Activated naive CD8-positive, alpha-beta T cell treated with anti-CD3 and anti-CD28 coated beads for 36 hours (primary cell): ENCODE measurements around the gene STIM2. TPM values are rescaled to one million over a fixed set of nuclear protein-coding genes. Genes with fewer than 3 reads are reported as not detected.

Experiments used
- DNase-seq: peaks from one replicate; pipeline ENCODE4 v3.0.0; 2021
- H3K27ac Mint-ChIP-seq: one replicate; pipeline ENCODE4 v1.8.0; 2022; ENCODE audit warnings: mild to moderate bottlenecking, moderate library complexity, mixed read lengths
- H3K27me3 Mint-ChIP-seq: one replicate; pipeline ENCODE4 v1.8.0; 2022; ENCODE audit warnings: mild to moderate bottlenecking, mixed read lengths
- H3K36me3 Mint-ChIP-seq: one replicate; pipeline ENCODE4 v1.8.0; 2021; ENCODE audit warnings: mild to moderate bottlenecking, mixed read lengths
- H3K4me1 Mint-ChIP-seq: one replicate; pipeline ENCODE4 v1.8.0; 2021; ENCODE audit warnings: mixed read lengths
- H3K4me3 Mint-ChIP-seq: one replicate; pipeline ENCODE4 v1.8.0; 2022; ENCODE audit warnings: mild to moderate bottlenecking, moderate library complexity, mixed read lengths
- H3K9me3 Mint-ChIP-seq: one replicate; pipeline ENCODE4 v1.8.0; 2022; ENCODE audit warnings: mixed read lengths
- total RNA-seq, 2 experiments: library from RNA; stranded (reverse); gene quantifications; one replicate each; pipeline ENCODE4 v1.2.3, GENCODE V29; 2021

The STIM2 gene
- total RNA-seq, 2 experiments from 2014 or later = 41.8 to 45.1 TPM

- Mint-ChIP-seq H3K9me3 (peaks cover 4% of the 10 kb centered on the region), H3K27ac (no peak overlapping the region), H3K27me3 (no peaks in the 10 kb centered on the region), H3K4me1 (peaks cover 73% of the 10 kb centered on the region), H3K4me3 (no peak overlapping the region), H3K36me3 (peaks cover 26% of the 10 kb centered on the region)
- DNase-seq = no peak
These were observed 11.0 kb downstream of the STIM2 start for GRCh38 chr4:26871611-26872010.

DNA sequence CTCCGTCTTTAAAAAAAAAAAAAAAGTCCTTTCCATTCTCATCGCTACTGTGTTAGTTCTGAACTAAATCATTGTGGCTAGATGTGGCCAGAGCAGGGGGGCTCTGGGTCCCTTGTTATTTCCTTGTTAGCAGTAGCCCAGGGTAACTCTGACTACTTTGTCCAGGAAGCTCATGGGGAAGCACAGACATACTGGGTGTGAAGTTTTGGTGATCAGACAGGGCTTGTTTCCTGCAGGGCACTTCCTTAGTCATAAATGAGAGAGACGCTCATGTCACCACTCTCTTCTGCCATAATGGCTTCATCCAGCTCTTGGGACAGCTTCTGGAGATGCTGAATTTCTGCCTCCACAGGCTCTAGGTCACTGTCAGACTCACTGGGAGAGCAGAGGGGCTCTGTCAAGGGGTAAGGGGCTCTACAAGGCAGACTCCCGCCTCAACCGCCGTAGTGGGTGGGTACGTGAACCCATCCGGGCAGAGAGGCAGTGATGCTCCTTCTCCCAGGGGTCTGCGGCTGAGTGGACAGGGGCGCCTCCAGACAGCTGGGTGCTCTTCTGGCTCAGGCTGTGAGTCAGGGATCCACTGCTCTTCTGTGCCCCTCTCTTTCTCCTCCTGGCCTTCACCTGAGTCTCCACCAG lies 12.9 kb downstream of the STIM2 start:
- Mint-ChIP-seq H3K4me3 (peak overlapping the region; percentile 42), H3K36me3 (peaks cover 44% of the 10 kb centered on the region), H3K27ac (peak overlapping the region; percentile 87), H3K27me3 (no peaks in the 10 kb centered on the region), H3K4me1 (peaks cover 78% of the 10 kb centered on the region), H3K9me3 (peaks cover 19% of the 10 kb centered on the region)
- DNase-seq = peak; percentile 72

GRCh38 chr4:26874110-26874509 lies 13.5 kb downstream of the STIM2 start:
- Mint-ChIP-seq H3K4me1 (peaks cover 78% of the 10 kb centered on the region), H3K36me3 (peaks cover 50% of the 10 kb centered on the region), H3K27me3 (no peaks in the 10 kb centered on the region), H3K27ac (peak overlapping the region; percentile 87), H3K9me3 (peaks cover 25% of the 10 kb centered on the region), H3K4me3 (no peak overlapping the region)
- no peak for DNase-seq

DNA sequence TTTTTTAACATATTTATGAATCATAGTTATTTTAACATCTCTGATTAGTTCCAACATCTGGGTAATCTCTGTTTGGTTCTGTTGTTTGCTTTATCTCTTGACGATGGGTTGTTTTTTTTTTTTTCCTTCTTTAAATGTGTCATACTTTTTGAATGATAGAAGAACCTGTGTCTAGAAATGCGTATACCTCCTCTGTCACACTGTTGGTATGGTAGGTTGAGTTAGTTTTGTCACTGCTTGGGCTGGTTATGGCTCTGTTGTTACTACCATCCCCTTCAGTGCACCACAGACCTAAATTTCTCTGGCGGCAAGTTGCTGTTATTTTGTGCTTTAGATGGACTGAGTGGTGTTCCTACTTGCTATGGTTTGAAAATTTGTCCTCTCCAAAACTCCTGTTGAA lies 16.8 kb downstream of the STIM2 start:
- H3K9me3 Mint-ChIP-seq = peaks cover 27% of the 10 kb centered on the region
- peak overlapping the region; percentile 95 for H3K27ac Mint-ChIP-seq
- H3K27me3 Mint-ChIP-seq = no peaks in the 10 kb centered on the region
- no peak for DNase-seq
- peaks cover 82% of the 10 kb centered on the region for H3K4me1 Mint-ChIP-seq
- no peak overlapping the region for H3K4me3 Mint-ChIP-seq
- H3K36me3 Mint-ChIP-seq = peaks cover 50% of the 10 kb centered on the region

- Mint-ChIP-seq H3K4me3 (no peak overlapping the region), H3K4me1 (peaks cover 81% of the 10 kb centered on the region), H3K9me3 (peaks cover 24% of the 10 kb centered on the region), H3K27me3 (no peaks in the 10 kb centered on the region), H3K36me3 (peaks cover 45% of the 10 kb centered on the region), H3K27ac (peak overlapping the region; percentile 95)
- DNase-seq = no peak
These were observed 17.3 kb downstream of the STIM2 start for GRCh38 chr4:26877961-26878360.

DNA sequence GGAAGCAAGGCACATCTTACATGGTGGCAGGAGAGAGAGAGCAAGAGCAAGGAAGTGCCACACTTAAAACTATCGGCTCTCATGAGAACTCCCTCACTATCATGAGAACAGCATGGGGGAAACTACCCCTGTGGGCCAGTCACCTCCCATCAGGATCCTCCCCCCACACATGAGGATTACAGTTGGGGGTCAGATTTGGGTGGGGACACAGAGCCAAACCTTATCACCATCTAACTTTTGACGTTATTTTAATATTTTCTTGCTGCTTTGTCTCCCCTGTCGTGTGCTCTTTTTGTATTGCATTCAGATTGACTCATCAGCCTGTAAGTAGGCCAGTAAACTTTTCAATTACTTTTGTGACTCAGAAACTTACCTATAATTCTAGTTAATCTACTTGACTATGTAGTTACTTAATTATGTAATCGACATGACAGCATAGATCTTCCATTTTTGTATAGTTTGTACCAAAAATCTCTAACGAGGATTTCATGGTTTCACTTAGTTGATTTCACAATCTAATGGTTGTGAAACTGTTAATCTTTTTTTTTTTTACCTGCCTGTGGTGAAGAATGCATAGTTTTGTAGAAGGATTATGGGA lies 18.3 kb downstream of the STIM2 start:
- no peak for DNase-seq
- Mint-ChIP-seq H3K27ac (peak overlapping the region; percentile 95), H3K9me3 (peaks cover 24% of the 10 kb centered on the region), H3K4me1 (peaks cover 78% of the 10 kb centered on the region), H3K27me3 (no peaks in the 10 kb centered on the region), H3K4me3 (peak overlapping the region; percentile 37), H3K36me3 (peaks cover 41% of the 10 kb centered on the region)

- H3K27ac Mint-ChIP-seq = peak overlapping the region; percentile 95
- peaks cover 24% of the 10 kb centered on the region for H3K9me3 Mint-ChIP-seq
- DNase-seq = no peak
- H3K4me1 Mint-ChIP-seq = peaks cover 82% of the 10 kb centered on the region
- peaks cover 41% of the 10 kb centered on the region for H3K36me3 Mint-ChIP-seq
- no peak overlapping the region for H3K4me3 Mint-ChIP-seq
- H3K27me3 Mint-ChIP-seq = no peaks in the 10 kb centered on the region
These were observed 19.2 kb downstream of the STIM2 start for GRCh38 chr4:26879805-26880204.

- peak overlapping the region; percentile 66 for H3K4me3 Mint-ChIP-seq
- H3K36me3 Mint-ChIP-seq = peaks cover 13% of the 10 kb centered on the region
- H3K27me3 Mint-ChIP-seq = no peaks in the 10 kb centered on the region
- peaks cover 3% of the 10 kb centered on the region for H3K9me3 Mint-ChIP-seq
- H3K27ac Mint-ChIP-seq = peak overlapping the region; percentile 90
- DNase-seq = no peak
- H3K4me1 Mint-ChIP-seq = peaks cover 80% of the 10 kb centered on the region
These were observed 23.4 kb downstream of the STIM2 start for GRCh38 chr4:26884026-26884425.

- no peaks in the 10 kb centered on the region for H3K9me3 Mint-ChIP-seq
- H3K4me1 Mint-ChIP-seq = peaks cover 76% of the 10 kb centered on the region
- H3K4me3 Mint-ChIP-seq = peak overlapping the region; percentile 66
- H3K36me3 Mint-ChIP-seq = peaks cover 14% of the 10 kb centered on the region
- H3K27me3 Mint-ChIP-seq = no peaks in the 10 kb centered on the region
- DNase-seq = no peak
- H3K27ac Mint-ChIP-seq = peak overlapping the region; percentile 90
These were observed 23.9 kb downstream of the STIM2 start for GRCh38 chr4:26884486-26884988.

DNA sequence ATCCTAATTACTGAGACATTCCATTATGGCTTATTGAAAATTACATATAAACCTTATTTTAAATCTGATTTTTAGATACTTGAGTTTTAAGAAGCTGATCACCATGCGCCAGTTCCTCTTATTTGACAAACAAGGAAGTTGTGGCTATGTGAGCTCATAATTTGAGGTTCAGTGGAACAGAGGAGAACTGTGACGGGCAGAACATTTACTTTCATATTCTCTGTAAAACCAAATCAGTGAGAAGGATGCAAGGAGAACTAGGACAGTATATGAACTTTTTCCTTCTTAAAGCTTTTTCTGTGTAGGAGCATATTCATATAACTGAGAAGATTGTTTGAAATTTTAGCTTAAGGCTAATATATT lies 25.3 kb downstream of the STIM2 start:
- no peak for DNase-seq
- peak overlapping the region; percentile 90 for H3K27ac Mint-ChIP-seq
- H3K4me3 Mint-ChIP-seq = peak overlapping the region; percentile 71
- H3K36me3 Mint-ChIP-seq = peaks cover 17% of the 10 kb centered on the region
- no peaks in the 10 kb centered on the region for H3K27me3 Mint-ChIP-seq
- peaks cover 5% of the 10 kb centered on the region for H3K9me3 Mint-ChIP-seq
- peaks cover 67% of the 10 kb centered on the region for H3K4me1 Mint-ChIP-seq

DNA sequence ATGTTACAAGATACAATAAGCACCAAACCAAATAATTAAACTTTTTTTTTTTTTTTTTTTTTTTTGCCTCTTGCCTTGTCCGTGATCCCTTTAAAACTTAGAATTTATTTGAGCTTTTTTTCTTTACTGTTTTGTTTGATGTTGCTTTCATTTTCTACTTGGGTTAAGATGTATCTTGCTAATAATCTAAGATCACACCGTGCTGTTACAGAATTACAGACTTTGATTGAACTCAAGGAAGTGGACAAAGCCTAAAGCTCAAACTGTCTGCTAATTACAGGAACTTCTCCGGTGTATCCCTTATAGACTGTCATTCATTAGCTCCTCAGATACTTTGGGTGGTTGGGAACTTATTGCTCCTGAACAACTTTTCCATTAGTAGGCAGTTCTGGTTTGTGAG lies 26.5 kb downstream of the STIM2 start:
- H3K9me3 Mint-ChIP-seq = peaks cover 9% of the 10 kb centered on the region
- H3K36me3 Mint-ChIP-seq = peaks cover 23% of the 10 kb centered on the region
- no peak for DNase-seq
- H3K27me3 Mint-ChIP-seq = no peaks in the 10 kb centered on the region
- H3K4me1 Mint-ChIP-seq = peaks cover 60% of the 10 kb centered on the region
- H3K4me3 Mint-ChIP-seq = peak overlapping the region; percentile 74
- H3K27ac Mint-ChIP-seq = peak overlapping the region; percentile 90

DNA sequence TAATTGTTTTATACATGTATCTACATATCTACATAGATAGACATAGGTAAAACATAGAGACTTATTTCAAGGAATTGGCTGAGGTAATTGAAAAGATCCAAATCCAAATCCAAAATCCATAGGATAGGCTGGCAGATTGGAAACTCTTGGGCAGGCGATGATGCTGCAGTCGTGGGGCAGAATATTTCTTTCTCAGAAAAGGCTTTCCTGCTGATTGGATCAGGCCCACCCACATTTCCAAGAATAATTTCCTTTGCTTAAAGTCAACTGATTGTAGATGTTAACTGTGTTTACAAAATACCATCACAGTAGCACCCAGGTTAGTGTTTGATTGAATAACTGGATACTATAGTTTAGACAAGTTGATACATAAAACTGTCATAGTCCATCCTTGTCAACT lies 27.2 kb downstream of the STIM2 start:
- H3K4me3 Mint-ChIP-seq = no peak overlapping the region

DNA sequence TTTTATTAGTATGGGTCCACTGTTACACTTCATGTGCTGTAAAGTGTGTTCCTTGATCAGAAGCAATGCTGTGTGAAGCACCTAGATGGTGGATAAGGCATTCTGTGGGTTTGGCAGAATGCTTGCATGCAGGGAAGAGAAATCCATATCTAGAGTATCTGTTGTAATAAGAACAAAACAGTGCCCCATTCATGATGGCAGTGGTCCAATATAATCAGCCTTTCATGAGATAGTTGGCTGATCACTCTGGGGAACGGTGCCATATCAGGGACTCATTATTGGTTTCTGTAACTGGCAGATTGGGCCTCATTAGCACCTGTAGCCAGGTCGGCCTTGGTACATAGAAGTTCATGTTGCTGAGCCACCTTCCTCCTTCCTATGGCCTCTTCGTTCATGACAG lies 28.7 kb downstream of the STIM2 start:
- H3K27ac Mint-ChIP-seq = no peak overlapping the region
- H3K36me3 Mint-ChIP-seq = peaks cover 28% of the 10 kb centered on the region
- peaks cover 60% of the 10 kb centered on the region for H3K4me1 Mint-ChIP-seq
- peaks cover 10% of the 10 kb centered on the region for H3K9me3 Mint-ChIP-seq
- no peak overlapping the region for H3K4me3 Mint-ChIP-seq
- H3K27me3 Mint-ChIP-seq = no peaks in the 10 kb centered on the region
- DNase-seq = no peak

More for the DNA sequence above, 27.2 kb downstream of the STIM2 start:
- peaks cover 28% of the 10 kb centered on the region for H3K36me3 Mint-ChIP-seq
- DNase-seq = no peak
- H3K27me3 Mint-ChIP-seq = no peaks in the 10 kb centered on the region
- peaks cover 61% of the 10 kb centered on the region for H3K4me1 Mint-ChIP-seq
- H3K27ac Mint-ChIP-seq = peak overlapping the region; percentile 35
- H3K9me3 Mint-ChIP-seq = peaks cover 10% of the 10 kb centered on the region

DNA sequence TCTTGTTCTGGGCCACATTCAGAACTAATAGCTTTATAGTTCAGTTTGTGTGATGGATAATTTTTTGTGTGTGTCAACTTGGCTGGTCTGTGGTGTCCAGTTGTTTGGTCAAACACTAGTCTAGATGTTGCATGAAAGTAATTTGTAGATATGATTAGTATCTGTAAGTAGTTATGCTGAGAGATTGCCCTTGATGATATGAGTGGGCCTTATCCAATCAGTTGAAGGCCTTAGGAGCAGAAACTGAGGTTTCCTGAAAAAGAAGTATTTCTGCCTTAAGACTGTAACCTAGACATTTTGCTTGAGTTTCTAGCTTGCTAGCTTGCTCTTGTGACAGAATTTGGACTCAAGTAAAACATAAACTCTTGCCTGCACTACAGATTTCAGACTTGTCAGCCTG lies 30.4 kb downstream of the STIM2 start:
- Mint-ChIP-seq H3K9me3 (peaks cover 10% of the 10 kb centered on the region), H3K36me3 (peaks cover 35% of the 10 kb centered on the region), H3K4me3 (no peak overlapping the region), H3K4me1 (peaks cover 55% of the 10 kb centered on the region), H3K27me3 (no peaks in the 10 kb centered on the region), H3K27ac (no peak overlapping the region)
- DNase-seq = no peak

- peaks cover 49% of the 10 kb centered on the region for H3K4me1 Mint-ChIP-seq
- H3K4me3 Mint-ChIP-seq = no peak overlapping the region
- peak overlapping the region; percentile 72 for H3K27ac Mint-ChIP-seq
- peaks cover 43% of the 10 kb centered on the region for H3K36me3 Mint-ChIP-seq
- peaks cover 10% of the 10 kb centered on the region for H3K9me3 Mint-ChIP-seq
- H3K27me3 Mint-ChIP-seq = no peaks in the 10 kb centered on the region
- no peak for DNase-seq
These were observed 31.2 kb downstream of the STIM2 start for GRCh38 chr4:26891867-26892266.
